Fibroblast of the aortic adventitia (primary cell): Measurements from ENCODE around the gene U2SURP. TPM values are rescaled to one million over a fixed set of nuclear protein-coding genes. Genes with fewer than 3 reads are reported as not detected.

Experiments
- small RNA-seq: library from RNA; depleted of rRNA; stranded (forward); fragments of <200 nt; gene quantifications from one replicate; pipeline ENCODE3, GENCODE V24; 2012
- total RNA-seq: library from RNA; depleted of rRNA; stranded (reverse); fragments of >200 nt; gene quantifications from 2 replicates; pipeline ENCODE4 v1.2.3, GENCODE V29; 2012; ENCODE audit warnings: low replicate concordance

The U2SURP gene
- total RNA-seq, 1 donor, result 99.1 TPM

Small RNA genes within 50 kb of the gene (small RNA-seq; reads per million reads assigned to genes)
- gene AC021074.2, result not detected

Other genes starting within 250 kb of the U2SURP start
- gene PCOLCE2, start 112.5 kb upstream of the U2SURP start, total RNA-seq, result 31.6 and 98.4 TPM in 2 replicates
- 0.09 TPM in 1 of 2 replicates, not detected in the other for gene PAQR9, start 37.9 kb upstream of the U2SURP start, total RNA-seq
- 5.0 and 14.4 TPM in 2 replicates for gene CHST2, start 118.2 kb downstream of the U2SURP start, total RNA-seq